GM04503 (cell line): ENCODE results near the gene USP14.
"Not testable (repeated sequence)": the region's sequence is repeated elsewhere in the genome, so short reads cannot be mapped to it uniquely, and the experiment has no call there.

Experiments
- DNase-seq: peaks from one replicate; pipeline ENCODE4 v3.0.0-alpha.2; 2012; ENCODE audit warnings: low read depth

Gene USP14

DNA sequence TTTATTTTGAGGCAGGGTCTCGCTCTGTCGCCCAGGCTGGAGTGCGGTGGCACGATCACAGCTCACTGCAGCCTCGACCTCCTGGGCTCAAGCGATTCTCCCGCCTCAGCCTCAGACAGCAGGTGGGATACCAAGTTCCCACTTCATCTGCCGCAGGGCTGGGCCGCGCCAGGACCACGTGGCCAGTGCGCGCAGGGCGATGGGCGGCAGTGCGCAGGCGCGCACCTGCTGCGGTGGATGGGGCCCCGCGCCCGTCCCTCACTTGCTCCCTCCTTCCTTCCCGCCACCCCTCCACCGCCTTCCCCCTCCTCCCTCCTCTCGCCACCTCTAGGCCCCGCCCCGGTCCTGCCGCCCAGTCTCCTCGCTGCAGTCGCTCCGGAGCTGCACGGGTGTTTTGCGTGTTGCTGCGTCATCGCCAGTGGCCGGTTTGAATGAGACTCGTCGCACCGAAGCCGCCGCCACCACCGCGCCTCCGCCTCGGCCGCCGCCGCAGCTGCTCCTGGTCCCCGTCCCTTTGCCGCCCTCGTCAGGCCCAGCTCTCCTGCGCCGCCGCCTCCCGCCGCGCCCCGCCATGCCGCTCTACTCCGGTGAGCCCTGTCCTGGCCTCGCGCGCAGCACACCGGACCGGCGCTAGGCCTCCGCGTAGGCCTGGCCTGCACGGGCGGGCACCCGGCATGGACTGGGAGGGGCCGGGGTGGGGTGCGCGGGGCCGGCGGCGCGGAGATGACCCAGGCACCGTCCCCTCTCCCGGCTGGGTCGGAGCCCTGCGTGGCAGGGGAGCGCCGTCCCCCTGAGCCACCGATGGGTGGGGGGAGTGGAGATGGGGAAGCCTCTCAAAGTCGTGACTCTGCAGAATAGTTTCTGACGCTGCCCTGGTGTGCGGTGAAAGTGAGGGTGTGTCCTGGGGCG lies at the start of gene USP14:
Gene USP14, plus strand, starts transcription at position 430 of the 909 bp plus-strand sequence. Its CDS starts 142 bp downstream, at position 572.
- peak; percentile 67 for DNase-seq

GRCh38 chr18:108665-109063 lies 49.7 kb upstream of the USP14 start:
- not testable (repeated sequence) for DNase-seq

DNA sequence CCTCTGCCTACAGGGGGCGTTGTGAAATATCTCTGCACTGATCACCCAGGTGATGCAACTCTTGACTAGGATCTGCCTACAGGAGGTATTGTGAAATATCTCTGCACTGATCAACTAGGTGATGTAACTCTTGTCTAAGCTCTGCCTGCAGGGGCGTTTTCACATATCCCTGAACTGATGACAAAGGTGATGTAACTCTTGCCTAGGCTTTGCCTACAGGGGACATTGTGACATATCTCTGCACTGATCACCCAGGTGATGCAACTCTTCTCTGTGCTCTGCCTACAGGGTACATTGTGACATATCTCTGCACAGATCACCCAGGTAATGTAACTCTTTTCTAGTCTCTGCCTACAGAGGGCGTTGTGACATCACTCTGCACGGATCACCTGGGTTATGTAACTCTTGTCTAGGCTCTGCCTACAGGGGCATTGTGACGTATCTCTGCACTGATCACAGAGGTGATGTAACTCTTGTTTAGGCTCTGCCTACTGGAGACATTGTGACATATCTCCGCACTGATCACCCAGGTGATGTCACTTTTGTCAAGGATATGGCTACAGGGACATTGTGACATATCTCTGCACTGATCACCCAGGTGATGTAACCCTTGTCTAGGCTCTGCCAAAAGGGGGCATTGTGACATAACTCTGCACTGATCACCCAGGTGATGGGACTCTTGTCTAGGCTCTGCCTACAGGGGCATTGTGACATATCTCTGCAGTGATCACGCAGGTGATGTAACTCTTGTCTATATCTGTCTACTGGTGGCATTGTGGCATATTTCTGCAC lies 49.0 kb upstream of the USP14 start:
- not testable (repeated sequence) for DNase-seq

GRCh38 chr18:109922-110261 lies 48.5 kb upstream of the USP14 start:
- DNase-seq = not testable (repeated sequence)

DNA sequence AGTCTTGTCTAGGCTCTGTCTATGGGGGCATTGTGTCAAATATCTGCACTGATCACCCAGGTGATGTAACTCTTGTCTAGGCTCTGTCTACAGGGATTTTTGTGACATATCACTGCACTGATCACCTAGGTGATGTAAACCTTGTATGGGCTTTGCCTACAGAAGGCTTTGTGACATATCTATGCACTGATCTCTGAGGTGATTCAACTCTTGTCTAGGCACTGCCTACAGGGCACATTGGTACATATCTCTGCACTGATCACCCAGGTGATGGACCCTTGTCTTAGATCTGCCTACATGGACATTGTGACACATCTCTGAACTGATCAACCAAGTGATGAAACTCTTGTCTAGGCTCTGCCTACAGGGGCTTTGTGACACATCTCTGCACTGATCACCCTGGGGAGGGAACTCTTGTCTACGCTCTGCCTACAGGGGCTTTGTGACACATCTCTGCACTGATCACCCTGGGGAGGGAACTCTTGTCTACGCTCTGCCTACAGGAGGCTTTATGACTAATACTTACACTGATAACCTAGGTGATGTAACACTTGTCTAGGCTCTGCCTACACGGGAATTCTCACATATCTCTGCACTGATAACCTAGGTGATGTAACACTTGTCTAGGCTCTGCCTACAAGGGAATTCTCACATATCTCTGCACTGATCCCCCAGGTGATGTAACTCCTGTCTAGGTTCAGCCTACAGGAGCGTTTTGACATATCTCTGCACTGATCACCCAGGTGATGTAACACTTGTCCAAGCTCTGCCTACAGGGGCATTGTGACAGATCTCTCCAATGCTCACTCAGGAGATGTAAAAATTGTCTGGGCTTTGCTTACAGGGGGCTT lies 47.8 kb upstream of the USP14 start:
- not testable (repeated sequence) for DNase-seq

GRCh38 chr18:111306-112014 lies 46.9 kb upstream of the USP14 start:
- no peak for DNase-seq

GRCh38 chr18:112015-112733 lies 46.2 kb upstream of the USP14 start:
- not testable (repeated sequence) for DNase-seq

DNA sequence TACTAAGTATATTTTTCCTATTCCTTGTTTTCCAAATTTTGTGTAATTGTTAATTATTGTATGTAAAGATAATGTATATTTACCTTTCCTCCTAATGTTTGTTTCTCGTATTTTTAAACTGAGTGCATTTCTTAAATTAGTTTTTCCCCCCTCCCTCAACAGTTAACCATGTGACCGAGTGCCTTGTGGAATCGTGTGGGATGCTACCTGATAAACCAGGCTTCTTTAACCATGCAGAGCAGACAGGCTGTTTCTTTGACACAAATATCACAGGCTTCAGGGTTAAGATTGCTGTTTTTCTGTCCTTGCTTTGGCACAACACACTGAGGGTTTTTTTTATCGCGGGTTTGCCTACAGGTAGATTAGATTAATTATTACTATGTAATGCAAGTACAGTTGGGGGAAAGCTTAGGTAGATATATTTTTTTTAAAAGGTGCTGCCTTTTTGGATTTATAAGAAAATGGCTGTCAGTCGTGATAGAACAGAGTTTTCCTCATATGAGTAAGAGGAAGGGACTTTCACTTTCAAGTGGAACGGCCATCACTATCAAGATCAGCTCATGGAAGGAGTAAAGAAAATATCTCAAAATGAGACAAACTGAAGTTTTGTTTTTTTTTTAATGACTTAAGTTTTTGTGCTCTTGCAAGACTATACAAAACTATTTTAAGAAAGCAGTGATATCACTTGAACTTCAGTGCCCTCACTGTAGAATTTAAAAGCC lies 37.7 kb upstream of the USP14 start:
- DNase-seq = not testable (repeated sequence)

DNA sequence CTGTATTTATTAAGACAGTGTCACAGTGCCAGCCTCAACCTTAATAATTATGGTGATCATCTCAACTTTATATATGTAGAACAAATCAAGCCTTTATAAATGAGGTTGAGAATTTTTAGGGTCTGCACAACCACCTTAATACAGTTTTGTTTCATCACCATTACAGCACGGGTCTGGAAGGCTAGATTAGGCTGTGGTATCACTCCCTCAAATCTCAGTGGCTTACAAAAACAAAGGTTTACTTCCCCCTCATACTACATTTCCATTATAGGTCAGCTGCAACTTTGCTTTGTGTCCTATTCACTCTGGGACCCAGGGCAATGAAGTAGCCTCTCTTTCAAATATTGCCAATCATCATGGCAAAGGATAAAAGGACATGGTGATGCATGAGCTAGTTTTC lies 23.3 kb upstream of the USP14 start:
- DNase-seq = no peak

DNA sequence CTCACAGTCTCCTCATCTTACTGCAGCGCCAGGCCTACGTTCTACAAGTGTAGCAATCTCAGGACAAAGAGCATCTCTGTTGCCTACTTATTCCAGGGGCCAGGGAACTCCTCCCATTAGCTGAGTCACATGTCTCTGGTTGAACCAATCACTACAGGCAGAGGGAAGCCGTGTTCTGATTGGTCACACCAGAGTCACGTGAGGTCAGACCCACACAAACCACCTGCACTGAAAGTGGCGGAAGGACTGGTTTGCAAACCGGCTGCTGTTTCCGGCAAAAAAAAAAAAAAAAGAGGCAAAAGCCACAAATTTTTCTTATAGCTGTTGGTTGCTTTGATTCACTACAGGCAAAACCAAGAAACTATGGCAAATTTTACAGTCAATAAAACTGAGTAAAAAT lies 21.9 kb upstream of the USP14 start:
- DNase-seq = no peak

DNA sequence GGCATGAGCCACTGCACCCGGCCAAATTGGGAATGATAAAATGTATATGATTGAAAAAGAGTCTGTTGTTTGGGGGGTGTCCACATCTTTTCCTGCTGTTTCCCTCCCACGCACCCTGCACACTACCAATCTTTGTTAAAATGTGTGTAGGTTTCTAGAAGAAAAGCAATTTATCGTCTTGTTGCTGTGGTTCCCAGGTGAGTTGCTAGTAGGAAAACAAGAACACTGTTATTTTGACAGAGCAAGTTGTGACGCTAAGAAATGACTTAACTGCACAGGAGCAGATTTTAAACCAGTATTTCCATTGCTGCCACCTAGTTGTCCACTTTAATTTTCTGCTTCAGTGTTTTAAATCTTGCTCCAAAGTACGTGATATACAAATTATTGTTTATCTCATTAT lies 21.0 kb upstream of the USP14 start:
- no peak for DNase-seq

DNA sequence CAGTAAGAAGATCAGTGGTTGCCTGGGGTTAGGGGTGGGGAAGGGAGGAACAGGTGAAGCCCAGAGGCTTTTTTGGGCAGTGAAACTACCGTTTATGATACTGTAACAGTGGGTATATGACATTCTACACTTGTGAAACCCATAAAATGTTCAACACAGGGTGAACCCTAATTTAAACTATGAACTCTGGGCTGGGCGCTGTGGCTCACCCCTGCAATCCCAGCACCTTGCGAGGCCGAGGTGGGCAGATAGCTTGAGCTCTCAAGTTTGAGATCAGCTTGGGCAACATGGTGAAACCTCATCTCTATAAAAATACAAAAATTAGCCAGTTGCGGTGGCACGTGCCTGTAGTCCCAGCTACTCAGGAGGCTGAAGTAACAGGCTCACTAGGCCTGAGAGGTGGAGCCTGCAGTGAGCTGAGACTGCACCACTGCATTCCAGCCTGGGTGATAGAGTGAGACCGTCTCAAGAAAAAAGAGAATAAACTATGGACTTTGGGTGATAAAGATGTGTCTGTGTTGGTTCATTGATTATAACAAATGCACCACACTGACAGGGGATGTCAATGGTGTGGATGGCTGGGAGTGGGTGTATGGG lies 17.6 kb upstream of the USP14 start:
- DNase-seq = no peak

GRCh38 chr18:142624-143296 lies 15.6 kb upstream of the USP14 start:
- not testable (repeated sequence) for DNase-seq

DNA sequence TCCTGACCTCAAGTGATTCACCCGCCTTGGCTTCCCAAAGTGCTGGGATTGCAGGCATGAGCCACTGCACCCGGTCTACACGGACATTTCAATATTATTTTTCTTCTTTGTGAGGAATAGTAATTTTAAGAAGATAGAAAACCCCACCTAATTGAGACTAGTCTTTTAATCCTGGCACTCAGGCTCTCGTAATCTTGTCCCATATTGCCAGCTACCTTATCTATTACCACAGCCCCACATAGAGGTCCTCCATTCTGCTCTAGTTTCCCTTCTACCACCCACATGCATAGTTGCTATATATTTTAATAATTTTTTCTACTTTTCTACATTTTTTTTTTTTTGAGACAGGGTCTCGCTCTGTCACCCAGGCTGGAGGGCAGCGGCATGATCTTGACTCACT lies 9.5 kb upstream of the USP14 start:
- DNase-seq = no peak

DNA sequence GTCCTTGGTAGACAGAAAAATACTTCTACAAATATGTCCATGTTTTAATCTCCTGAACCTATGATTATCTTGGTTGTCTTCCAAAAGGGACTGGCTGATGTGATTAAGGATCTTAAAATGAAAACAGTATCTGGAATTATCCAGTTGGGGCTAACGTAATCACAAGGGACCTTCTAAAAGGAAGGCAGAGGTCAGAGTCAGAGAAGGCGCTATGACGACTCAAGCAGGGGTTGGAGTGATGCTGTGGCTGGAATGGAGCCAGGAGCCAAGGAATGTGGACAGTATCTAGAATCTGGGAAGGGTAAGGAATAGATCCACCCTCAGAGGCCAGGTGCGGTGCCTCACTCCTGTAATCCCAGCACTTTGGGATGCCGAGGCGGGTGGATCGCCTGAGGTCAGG lies 4.2 kb upstream of the USP14 start:
- no peak for DNase-seq

- DNase-seq = no peak
Observed at GRCh38 chr18:155688-156087, 2.7 kb upstream of the USP14 start.

GRCh38 chr18:156514-157230 lies 1.7 kb upstream of the USP14 start:
- no peak for DNase-seq

DNA sequence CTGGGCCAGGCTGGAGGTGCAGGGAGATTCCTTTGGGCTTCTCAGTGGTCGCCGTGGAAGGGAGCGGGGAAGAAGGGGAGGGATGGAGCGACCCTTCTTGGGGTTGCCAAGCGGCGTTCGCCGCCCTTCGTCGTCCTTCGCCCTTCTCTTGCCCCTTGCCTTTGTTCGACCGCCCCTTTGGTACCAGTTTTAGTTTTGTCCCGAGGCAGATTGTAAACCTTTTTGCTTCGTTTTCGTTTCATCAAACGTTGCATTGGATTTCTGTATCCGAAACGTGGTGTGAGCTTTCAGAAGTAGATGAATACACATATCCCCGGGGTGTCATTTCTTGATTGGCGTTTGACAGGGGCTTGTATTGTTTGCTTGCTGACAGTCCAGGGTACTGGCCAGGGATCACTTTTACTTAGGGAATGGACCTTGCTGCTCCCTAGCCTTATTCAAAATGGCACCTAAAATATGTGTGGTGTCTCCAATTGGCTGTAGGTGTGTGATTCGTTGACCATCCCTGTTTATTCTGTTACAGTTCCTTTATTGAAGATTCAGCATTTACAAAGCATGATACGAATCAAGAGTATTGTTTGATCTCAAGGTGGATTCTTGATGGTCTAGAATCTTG lies 788 bp downstream of the USP14 start:
- DNase-seq = no peak
